GM23338 (cell line): Measurements from ENCODE around the gene PPIL1. TPM values are rescaled to one million over a fixed set of nuclear protein-coding genes. Genes with fewer than 3 reads are reported as not detected.

ENCODE experiments used
- ATAC-seq: fragments of 200-7000 bp; cut with Tn5 transposase; 3 replicates; pipeline ENCODE4 v1.9.1; 2020
- DNase-seq: peaks from one replicate; pipeline ENCODE4 v3.0.0-alpha.2; 2015; ENCODE audit warnings: low spot score
- H2AFZ ChIP-seq: fragments of 200-600 bp; sonication (generic); 2 replicates; pipeline ENCODE4 v1.8.0; 2016; ENCODE audit warnings: antibody characterized with exemption, mild to moderate bottlenecking, moderate library complexity
- H3F3A ChIP-seq: fragments of 200-600 bp; sonication (generic); replicated peaks from 2 replicates; pipeline ENCODE4 v1.8.0; 2017; ENCODE audit warnings: antibody characterized with exemption, mixed run types, low read depth
- H3K27ac ChIP-seq: fragments of 200-600 bp; sonication (generic); 2 replicates; pipeline ENCODE4 v1.6.1; 2016; ENCODE audit warnings: low read depth
- H3K27me3 ChIP-seq: fragments of 200-600 bp; sonication (generic); 2 replicates; pipeline ENCODE4 v1.8.0; 2016; ENCODE audit warnings: mild to moderate bottlenecking, mixed run types, moderate library complexity; ENCODE audit not compliant: insufficient read depth
- H3K36me3 ChIP-seq: fragments of 200-600 bp; sonication (generic); 2 replicates; pipeline ENCODE4 v1.8.0; 2016; ENCODE audit warnings: mild to moderate bottlenecking; ENCODE audit not compliant: insufficient read depth
- H3K4me1 ChIP-seq: fragments of 200-600 bp; sonication (generic); 2 replicates; pipeline ENCODE4 v1.8.0; 2016; ENCODE audit warnings: mild to moderate bottlenecking, moderate library complexity; ENCODE audit not compliant: insufficient read depth
- H3K4me2 ChIP-seq: fragments of 200-600 bp; sonication (generic); 2 replicates; pipeline ENCODE4 v1.7.1; 2017; ENCODE audit warnings: mixed run types
- H3K4me3 ChIP-seq: fragments of 200-600 bp; sonication (generic); 2 replicates; pipeline ENCODE4 v1.6.1; 2016; ENCODE audit warnings: mixed run types
- H3K79me2 ChIP-seq: fragments of 200-600 bp; sonication (generic); replicated peaks from 2 replicates; pipeline ENCODE4 v1.8.0; 2017; ENCODE audit warnings: mild to moderate bottlenecking; ENCODE audit not compliant: insufficient read depth
- H3K9me2 ChIP-seq: fragments of 200-600 bp; sonication (generic); 2 replicates; pipeline ENCODE4 v1.8.0; 2017; ENCODE audit not compliant: insufficient read depth
- H4K20me1 ChIP-seq: fragments of 200-600 bp; sonication (generic); replicated peaks from 2 replicates; pipeline ENCODE4 v1.8.0; 2017; ENCODE audit warnings: mild to moderate bottlenecking; ENCODE audit not compliant: insufficient read depth
- H3K27ac Mint-ChIP-seq: 2 replicates; pipeline ENCODE4 v1.8.0; 2020; ENCODE audit warnings: inconsistent platforms, mild to moderate bottlenecking, moderate library complexity, mixed read lengths
- H3K27me3 Mint-ChIP-seq: 3 replicates; pipeline ENCODE4 v1.8.0; 2022; ENCODE audit warnings: low read depth, mild to moderate bottlenecking, moderate library complexity, mixed read lengths, inconsistent platforms; ENCODE audit not compliant: insufficient read depth, poor library complexity
- H3K36me3 Mint-ChIP-seq: 3 replicates; pipeline ENCODE4 v1.8.0; 2021; ENCODE audit warnings: low read depth, mild to moderate bottlenecking, inconsistent platforms, moderate library complexity, mixed read lengths
- H3K4me1 Mint-ChIP-seq: 3 replicates; pipeline ENCODE4 v1.8.0; 2020; ENCODE audit warnings: mild to moderate bottlenecking, inconsistent platforms, mixed read lengths
- H3K4me3 Mint-ChIP-seq: 3 replicates; pipeline ENCODE4 v1.8.0; 2021; ENCODE audit warnings: moderate library complexity, mild to moderate bottlenecking, inconsistent platforms, mixed read lengths
- H3K9me3 Mint-ChIP-seq: 3 replicates; pipeline ENCODE4 v1.8.0; 2020; ENCODE audit warnings: moderate library complexity, mild to moderate bottlenecking, inconsistent platforms, mixed read lengths
- CREB1 ChIP-seq: fragments of 250-450 bp; sonication (Bioruptor Pico); IDR thresholded peaks from 2 replicates; pipeline ENCODE4 v1.5.0; 2020; ENCODE audit warnings: low read depth, mild to moderate bottlenecking, moderate library complexity
- CTCF ChIP-seq, 2 experiments: fragments of 200-600 bp in 1 of 2; sonication (generic) in 1 of 2; conservative IDR thresholded peaks; 2 replicates each; pipeline versions ENCODE4 v1.5.1 to v1.6.1; 2016 to 2017; ENCODE audit warnings: antibody characterized with exemption in 2 of 2, low read depth in 2 of 2, mild to moderate bottlenecking in 2 of 2, moderate library complexity in 1 of 2
- ETS1 ChIP-seq: IDR thresholded peaks from 2 replicates; pipeline ENCODE4 v1.6.1; 2016; ENCODE audit warnings: antibody characterized with exemption
- EZH2 ChIP-seq: fragments of 200-600 bp; sonication (generic); IDR thresholded peaks from one replicate; pipeline ENCODE4 v1.8.0; 2017; ENCODE audit warnings: antibody characterized with exemption, mild to moderate bottlenecking, low read depth; ENCODE audit not compliant: unreplicated experiment
- EZH2phosphoT487 ChIP-seq: fragments of 200-600 bp; sonication (generic); IDR thresholded peaks from one replicate; pipeline ENCODE4 v1.8.1; 2018; ENCODE audit warnings: antibody characterized with exemption; ENCODE audit not compliant: unreplicated experiment
- JUNB ChIP-seq: IDR thresholded peaks from one replicate; pipeline ENCODE4 v1.6.1; 2016; ENCODE audit warnings: antibody characterized with exemption; ENCODE audit not compliant: unreplicated experiment
- NANOG ChIP-seq: IDR thresholded peaks from 2 replicates; pipeline ENCODE4 v1.6.1; 2016; ENCODE audit warnings: antibody characterized with exemption, borderline replicate concordance
- POLR2AphosphoS5 ChIP-seq: IDR thresholded peaks from 2 replicates; pipeline ENCODE4 v1.6.1; 2016; ENCODE audit warnings: antibody characterized with exemption, low read depth
- REST ChIP-seq: IDR thresholded peaks from one replicate; pipeline ENCODE4 v1.6.1; 2018; ENCODE audit warnings: antibody characterized with exemption; ENCODE audit not compliant: unreplicated experiment
- STAT1 ChIP-seq: IDR thresholded peaks from one replicate; pipeline ENCODE4 v1.6.1; 2016; ENCODE audit warnings: antibody characterized with exemption; ENCODE audit not compliant: unreplicated experiment
- ZNF114 ChIP-seq: fragments of 250-450 bp; sonication (Bioruptor Pico); IDR thresholded peaks from 2 replicates; pipeline ENCODE4 v1.5.0; 2020; ENCODE audit warnings: mild to moderate bottlenecking, moderate library complexity
- ZNF331 ChIP-seq: fragments of 250-450 bp; sonication (Bioruptor Pico); IDR thresholded peaks from 2 replicates; pipeline ENCODE4 v1.5.0; 2020; ENCODE audit warnings: low read depth, mild to moderate bottlenecking, moderate library complexity
- polyA plus RNA-seq: library from polyadenylated mRNA; unstranded; fragments of >200 nt; fragmentation: Nextera tagmentation; extraction: Ambion mirVana; gene quantifications from 2 replicates; pipeline ENCODE4 v1.2.1, GENCODE V29; 2016
- total RNA-seq: library from RNA; depleted of rRNA; stranded (reverse); fragments of >200 nt; shearing (Covaris generic); gene quantifications from 2 replicates; pipeline ENCODE4 v1.2.3, GENCODE V29; 2014

Gene PPIL1
- total and polyA plus RNA-seq, 2 experiments from 2014 or later: 57.3 to 79.4 TPM

- H4K20me1 ChIP-seq: no peaks in the 10 kb centered on the region
- Mint-ChIP-seq H3K27me3 (peaks cover 6% of the 10 kb centered on the region), H3K9me3 (no peaks in the 10 kb centered on the region), H3K36me3 (no peaks in the 10 kb centered on the region), H3K27ac (no peak overlapping the region), H3K4me1 (peaks cover 22% of the 10 kb centered on the region), H3K4me3 (no peak overlapping the region)
- H3K27ac ChIP-seq: no peak overlapping the region
- H3K9me2 ChIP-seq: no peaks in the 10 kb centered on the region
- H3K27me3 ChIP-seq: no peaks in the 10 kb centered on the region
- peak overlapping the region; percentile 72 for H2AFZ ChIP-seq
- H3K79me2 ChIP-seq: no peaks in the 10 kb centered on the region
- no peak for TF ChIP-seq ETS1
- no peak for TF ChIP-seq ZNF331
- no peak for TF ChIP-seq NANOG
- no peak for TF ChIP-seq EZH2phosphoT487
- no peak for TF ChIP-seq REST
- no peak for TF ChIP-seq CREB1 (CRISPR knock-in tag)
- TF ChIP-seq JUNB: no peak
- TF ChIP-seq STAT1: no peak
- no peak for TF ChIP-seq EZH2
- no peak for TF ChIP-seq ZNF114 (CRISPR knock-in tag)
- no peaks in the 10 kb centered on the region for H3F3A ChIP-seq
- peaks cover 11% of the 10 kb centered on the region; the same call in 1 of the 2 replicates for H3K4me1 ChIP-seq
- H3K36me3 ChIP-seq: no peaks in the 10 kb centered on the region
- ATAC-seq (peak; percentile 33), DNase-seq (peak; percentile 44)
- no peak overlapping the region for H3K4me2 ChIP-seq
- no peak overlapping the region for H3K4me3 ChIP-seq
Measured at GRCh38 chr6:36820700-36821580, 53.7 kb downstream of the PPIL1 start.

- Histone ChIP-seq H3F3A (no peaks in the 10 kb centered on the region), H3K27me3 (no peaks in the 10 kb centered on the region), H3K4me3 (no peak overlapping the region), H3K79me2 (no peaks in the 10 kb centered on the region), H3K27ac (no peak overlapping the region), H3K4me1 (peaks cover 11% of the 10 kb centered on the region; the same call in 1 of the 2 replicates), H4K20me1 (no peaks in the 10 kb centered on the region), H3K4me2 (no peak overlapping the region), H3K36me3 (no peaks in the 10 kb centered on the region), H2AFZ (no peak overlapping the region), H3K9me2 (no peaks in the 10 kb centered on the region)
- Mint-ChIP-seq H3K4me1 (peaks cover 22% of the 10 kb centered on the region), H3K27ac (no peak overlapping the region), H3K4me3 (no peak overlapping the region), H3K9me3 (no peaks in the 10 kb centered on the region), H3K36me3 (no peaks in the 10 kb centered on the region), H3K27me3 (peaks cover 3% of the 10 kb centered on the region)
- DNase-seq (no peak), ATAC-seq (no peak)
- TF ChIP-seq POLR2AphosphoS5 (no peak), CREB1 (CRISPR knock-in tag) (no peak), CTCF (conservative IDR thresholded peaks at IDR 0.05; ENCODE audit: low read depth in 2 of 2) (no peak), EZH2 (no peak), STAT1 (no peak)
Measured at GRCh38 chr6:36818756-36819155, 55.8 kb downstream of the PPIL1 start.
